GM23248 (cell line): ENCODE data around the gene MACROD2. TPM values are rescaled to one million over a fixed set of nuclear protein-coding genes. Genes with fewer than 3 reads are reported as not detected.

Experiments used
- DNase-seq: peaks from one replicate; pipeline ENCODE4 v3.0.0-alpha.2; 2015
- H2AFZ ChIP-seq: fragments of 200-600 bp; sonication (generic); 2 replicates; pipeline ENCODE4 v1.6.1; 2016; ENCODE audit warnings: antibody characterized with exemption
- H3F3A ChIP-seq: fragments of 200-600 bp; sonication (generic); 2 replicates; pipeline ENCODE4 v1.6.1; 2016; ENCODE audit warnings: mild to moderate bottlenecking, antibody characterized with exemption, mixed run types; ENCODE audit not compliant: insufficient read depth
- H3K27ac ChIP-seq: fragments of 200-600 bp; sonication (generic); 2 replicates; pipeline ENCODE4 v1.5.1; 2016; ENCODE audit warnings: mild to moderate bottlenecking
- H3K27me3 ChIP-seq: fragments of 200-600 bp; sonication (generic); replicated peaks from 2 replicates; pipeline ENCODE4 v1.6.1; 2016; ENCODE audit warnings: mild to moderate bottlenecking; ENCODE audit not compliant: insufficient read depth
- H3K36me3 ChIP-seq: fragments of 200-600 bp; sonication (generic); 2 replicates; pipeline ENCODE4 v1.6.1; 2016; ENCODE audit warnings: low read depth, mild to moderate bottlenecking
- H3K4me1 ChIP-seq: fragments of 200-600 bp; sonication (generic); 2 replicates; pipeline ENCODE4 v1.6.1; 2016; ENCODE audit warnings: mild to moderate bottlenecking; ENCODE audit not compliant: insufficient read depth
- H3K4me2 ChIP-seq: fragments of 200-600 bp; sonication (generic); one replicate; pipeline ENCODE4 v1.6.1; 2016; ENCODE audit warnings: mild to moderate bottlenecking; ENCODE audit not compliant: unreplicated experiment
- H3K4me3 ChIP-seq: fragments of 200-600 bp; sonication (generic); 2 replicates; pipeline ENCODE4 v1.5.1; 2016; ENCODE audit warnings: mild to moderate bottlenecking
- H3K79me2 ChIP-seq: fragments of 200-600 bp; sonication (generic); 2 replicates; pipeline ENCODE4 v1.6.1; 2016; ENCODE audit warnings: mild to moderate bottlenecking; ENCODE audit not compliant: insufficient read depth
- H3K9ac ChIP-seq: fragments of 200-600 bp; sonication (generic); 2 replicates; pipeline ENCODE4 v1.6.1; 2016; ENCODE audit warnings: mild to moderate bottlenecking
- H3K9me2 ChIP-seq: fragments of 200-600 bp; sonication (generic); 2 replicates; pipeline ENCODE4 v1.6.1; 2016; ENCODE audit warnings: mixed run types, mild to moderate bottlenecking, moderate library complexity; ENCODE audit not compliant: insufficient read depth
- H3K9me3 ChIP-seq: fragments of 200-600 bp; sonication (generic); one replicate; pipeline ENCODE4 v1.6.1; 2017; ENCODE audit warnings: low read depth
- H4K20me1 ChIP-seq: fragments of 200-600 bp; sonication (generic); 2 replicates; pipeline ENCODE4 v1.6.0; 2016; ENCODE audit not compliant: insufficient read depth
- EZH2 ChIP-seq: fragments of 200-600 bp; sonication (generic); IDR thresholded peaks from 2 replicates; pipeline ENCODE4 v1.6.1; 2018; ENCODE audit warnings: antibody characterized with exemption, mild to moderate bottlenecking; ENCODE audit not compliant: insufficient read depth, poor library complexity, severe bottlenecking
- EZH2phosphoT487 ChIP-seq: fragments of 200-600 bp; sonication (generic); IDR thresholded peaks from 2 replicates; pipeline ENCODE4 v1.6.1; 2018; ENCODE audit warnings: antibody characterized with exemption, moderate library complexity, mild to moderate bottlenecking, low read depth; ENCODE audit not compliant: insufficient read depth
- WGBS, 2 experiments: methylation state at CpG; one replicate each; pipeline ENCODE4 v1.1.6; 2015 to 2017; ENCODE audit warnings: low lambda C conversion rate in 2 of 2, low coverage in 1 of 2; ENCODE audit errors: missing lambda C conversion rate in 2 of 2; 5-methylcytosine and 5-hydroxymethylcytosine counted together
- in situ Hi-C: fragments of 300-500 bp; cut with MboI; formaldehyde crosslinking; loops from 2 replicates; pipeline ENCODE4 v1.15.0; 2020
- polyA plus RNA-seq: library from polyadenylated mRNA; unstranded; fragments of >200 nt; fragmentation: Nextera tagmentation; extraction: Ambion mirVana; gene quantifications from 2 replicates; pipeline ENCODE4 v1.2.1, GENCODE V29; 2016
- total RNA-seq: library from RNA; depleted of rRNA; stranded (reverse); fragments of >200 nt; shearing (Covaris generic); gene quantifications from 2 replicates; pipeline ENCODE4 v1.2.3, GENCODE V29; 2014

MACROD2 gene
- total and polyA plus RNA-seq, 2 experiments from 2014 or later: 1.1 to 3.1 TPM

DNA sequence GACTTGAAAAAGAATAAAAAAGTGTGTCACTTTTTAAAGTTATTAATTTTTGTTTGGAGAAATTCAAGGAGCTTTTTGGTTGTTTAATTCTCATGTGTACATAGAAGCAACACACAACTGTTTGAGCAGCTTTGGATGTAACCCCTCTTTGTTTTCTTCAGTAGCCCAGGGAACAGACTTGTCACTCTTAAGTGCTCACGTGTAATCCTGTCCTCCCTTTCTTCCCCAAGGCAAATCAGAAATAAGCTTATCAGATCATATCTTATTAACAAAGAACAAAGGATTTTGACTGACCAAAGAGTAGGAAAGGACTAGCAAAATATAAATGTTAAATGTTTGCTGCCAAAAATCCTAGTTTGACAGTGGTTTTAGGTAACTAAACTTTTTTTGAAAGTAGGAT is 349.4 kb downstream of the MACROD2 start:
- no peaks in the 10 kb centered on the region for H3F3A ChIP-seq
- no peaks in the 10 kb centered on the region for H3K36me3 ChIP-seq
- 87 to 95% methylated on average over 1 of the region's 1 CpG for WGBS, 2 experiments
- H3K4me3 ChIP-seq: no peak overlapping the region
- no peaks in the 10 kb centered on the region for H3K27me3 ChIP-seq
- no peak overlapping the region for H3K9ac ChIP-seq
- no peak for DNase-seq
- no peak overlapping the region for H3K4me2 ChIP-seq
- TF ChIP-seq EZH2phosphoT487 (no peak), EZH2 (no peak)
- no peaks in the 10 kb centered on the region for H3K4me1 ChIP-seq
- no peaks in the 10 kb centered on the region for H3K9me2 ChIP-seq
- H4K20me1 ChIP-seq: no peaks in the 10 kb centered on the region
- H2AFZ ChIP-seq: no peak overlapping the region
- H3K9me3 ChIP-seq: no peaks in the 10 kb centered on the region
- no peaks in the 10 kb centered on the region for H3K79me2 ChIP-seq
- H3K27ac ChIP-seq: no peak overlapping the region
- in situ Hi-C loops: loop anchor here (25.0 kb wide), 2 partner anchors 893 to 1593 kb away; no protein-coding TSS in a partner anchor

DNA sequence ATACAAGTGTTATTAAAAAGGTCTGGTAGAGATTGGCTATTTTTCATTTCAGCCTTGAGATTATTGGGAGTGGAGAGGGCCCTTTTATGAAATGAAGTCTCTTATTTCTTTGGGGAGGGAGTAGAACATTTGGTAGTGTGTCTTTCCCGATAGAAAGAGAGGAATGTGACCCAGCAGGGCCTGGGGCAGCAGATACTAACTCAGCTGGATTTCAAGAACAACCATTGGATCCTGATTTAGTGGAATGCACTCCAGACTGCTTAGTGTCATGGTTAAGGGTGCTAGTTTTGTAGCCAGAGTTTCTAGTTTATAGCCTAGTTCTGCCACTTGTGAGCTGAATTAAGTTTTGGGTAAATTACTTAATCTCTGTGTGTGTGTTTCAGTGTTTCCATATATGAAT is 360.5 kb downstream of the MACROD2 start:
- H4K20me1 ChIP-seq: no peaks in the 10 kb centered on the region
- TF ChIP-seq EZH2: no peak
- no peak for TF ChIP-seq EZH2phosphoT487
- H3K9me3 ChIP-seq: no peaks in the 10 kb centered on the region
- H3K79me2 ChIP-seq: no peaks in the 10 kb centered on the region
- in situ Hi-C loops: no loop called here
- no peaks in the 10 kb centered on the region for H3F3A ChIP-seq
- H3K27ac ChIP-seq: no peak overlapping the region
- no peak overlapping the region for H2AFZ ChIP-seq
- H3K4me3 ChIP-seq: no peak overlapping the region
- no peaks in the 10 kb centered on the region for H3K36me3 ChIP-seq
- no peak overlapping the region for H3K9ac ChIP-seq
- peaks cover 6% of the 10 kb centered on the region for H3K4me1 ChIP-seq
- H3K4me2 ChIP-seq: no peak overlapping the region
- DNase-seq: no peak
- 6 to 8% methylated on average over 1 of the region's 1 CpG for WGBS, 2 experiments
- no peaks in the 10 kb centered on the region for H3K27me3 ChIP-seq
- no peaks in the 10 kb centered on the region; the same call in 1 of the 2 replicates for H3K9me2 ChIP-seq

DNA sequence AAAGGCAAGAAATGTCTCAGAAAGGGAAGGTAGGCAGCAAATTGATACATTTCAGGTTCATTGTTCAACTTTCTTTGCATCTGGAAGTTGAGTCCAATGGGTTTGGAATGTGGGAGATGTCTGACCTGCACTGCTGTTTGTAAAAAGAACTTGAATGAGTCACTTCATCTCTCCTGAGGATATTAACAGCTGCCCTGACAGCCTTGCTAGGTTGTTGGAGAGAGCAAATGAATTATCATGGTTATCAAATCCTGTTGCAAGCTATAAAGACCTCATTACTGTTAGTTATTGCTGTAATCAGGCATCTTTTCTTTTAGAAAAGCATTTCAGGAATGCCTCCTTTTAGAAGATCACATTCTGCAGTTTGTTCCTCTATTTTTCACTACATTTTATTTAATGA is 365.1 kb downstream of the MACROD2 start:
- Histone ChIP-seq H3F3A (no peaks in the 10 kb centered on the region), H3K27ac (no peak overlapping the region), H3K4me3 (no peak overlapping the region), H2AFZ (no peak overlapping the region), H4K20me1 (no peaks in the 10 kb centered on the region), H3K9me3 (no peaks in the 10 kb centered on the region), H3K79me2 (no peaks in the 10 kb centered on the region), H3K27me3 (no peaks in the 10 kb centered on the region), H3K4me1 (peaks cover 6% of the 10 kb centered on the region), H3K9ac (no peak overlapping the region), H3K9me2 (no peaks in the 10 kb centered on the region; the same call in 1 of the 2 replicates), H3K4me2 (no peak overlapping the region), H3K36me3 (no peaks in the 10 kb centered on the region)
- DNase-seq: peak; percentile 16
- TF ChIP-seq EZH2phosphoT487 (no peak), EZH2 (no peak)
- in situ Hi-C loops: no loop called here

DNA sequence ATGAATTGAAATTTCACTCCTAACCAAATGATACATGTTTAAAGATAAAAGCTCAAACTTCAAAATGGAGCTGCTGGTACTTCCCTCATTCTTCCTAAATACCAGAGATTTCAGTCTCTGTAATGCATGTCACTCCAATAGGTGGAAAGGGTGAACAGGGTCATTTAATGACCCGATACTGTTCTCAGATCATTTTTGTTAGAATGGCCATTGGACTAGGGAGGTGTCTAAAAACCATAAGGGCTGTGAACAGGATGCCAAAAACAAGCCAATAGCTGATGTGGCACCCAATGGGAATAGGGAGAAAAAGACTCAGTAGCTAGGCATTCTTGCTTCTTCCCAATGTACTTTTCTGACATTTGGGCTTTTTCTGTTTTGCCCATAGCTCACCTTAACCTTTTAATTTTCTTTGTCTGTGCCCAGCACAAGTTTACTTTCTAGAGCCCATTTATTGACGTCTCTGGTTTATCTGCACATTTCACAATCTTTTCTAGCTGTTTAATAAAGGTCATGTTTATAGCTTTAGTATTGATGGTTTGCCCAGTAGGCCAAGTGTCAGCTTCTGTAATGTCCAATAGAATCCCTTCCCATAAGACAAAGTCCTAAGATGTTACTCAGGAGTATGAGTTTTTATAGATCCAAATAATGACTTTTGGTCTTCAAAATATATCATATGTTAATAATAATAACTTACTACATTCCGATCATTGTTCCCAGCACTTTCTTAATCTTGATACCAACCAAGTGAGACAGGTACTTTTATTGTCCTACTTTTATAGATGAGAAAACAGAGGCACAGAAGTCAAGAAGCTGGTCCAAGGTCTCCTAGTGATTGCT is 366.4 kb downstream of the MACROD2 start:
- H3K9ac ChIP-seq: no peak overlapping the region
- in situ Hi-C loops: no loop called here
- no peak overlapping the region for H2AFZ ChIP-seq
- no peak overlapping the region for H3K27ac ChIP-seq
- peaks cover 4% of the 10 kb centered on the region for H3K9me3 ChIP-seq
- no peak for DNase-seq
- H3K79me2 ChIP-seq: no peaks in the 10 kb centered on the region
- H3K9me2 ChIP-seq: no peaks in the 10 kb centered on the region; the same call in 1 of the 2 replicates
- no peaks in the 10 kb centered on the region for H4K20me1 ChIP-seq
- no peaks in the 10 kb centered on the region for H3F3A ChIP-seq
- WGBS, 2 experiments: 76 to 78% methylated on average over 3 of the region's 3 CpGs
- H3K4me1 ChIP-seq: peaks cover 6% of the 10 kb centered on the region
- H3K4me2 ChIP-seq: no peak overlapping the region
- H3K4me3 ChIP-seq: no peak overlapping the region
- no peak for TF ChIP-seq EZH2phosphoT487
- TF ChIP-seq EZH2: no peak
- H3K36me3 ChIP-seq: no peaks in the 10 kb centered on the region
- H3K27me3 ChIP-seq: no peaks in the 10 kb centered on the region

DNA sequence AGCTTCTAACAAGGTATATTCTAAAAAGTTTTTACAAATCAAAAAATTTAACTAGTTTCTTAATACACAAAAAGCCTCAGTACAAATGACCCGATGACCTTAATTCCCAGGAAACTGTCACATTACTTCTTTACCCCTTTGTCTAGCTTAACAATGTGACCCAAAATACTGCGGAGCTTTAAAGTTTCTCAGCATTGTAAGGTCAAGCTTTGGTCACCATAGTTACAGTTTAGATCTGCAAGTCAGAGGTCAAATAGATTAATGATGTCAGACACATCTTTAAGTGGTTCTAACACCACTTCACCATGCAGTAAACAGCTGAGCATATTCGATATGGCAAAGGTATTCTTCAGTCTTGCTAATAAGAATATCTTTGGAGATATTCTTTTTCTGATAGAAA is 378.9 kb downstream of the MACROD2 start:
- Histone ChIP-seq H3K27ac (no peak overlapping the region), H3K36me3 (no peaks in the 10 kb centered on the region), H3K9me2 (no peaks in the 10 kb centered on the region), H3K4me1 (no peaks in the 10 kb centered on the region), H3K9ac (no peak overlapping the region), H3K4me2 (no peak overlapping the region), H3K27me3 (no peaks in the 10 kb centered on the region), H3K4me3 (no peak overlapping the region), H3K9me3 (no peaks in the 10 kb centered on the region), H3K79me2 (no peaks in the 10 kb centered on the region), H2AFZ (no peak overlapping the region), H3F3A (no peaks in the 10 kb centered on the region), H4K20me1 (no peaks in the 10 kb centered on the region)
- in situ Hi-C loops: no loop called here
- 61 to 66% methylated on average over 3 of the region's 3 CpGs for WGBS, 2 experiments
- no peak for DNase-seq
- no peak for TF ChIP-seq EZH2phosphoT487
- TF ChIP-seq EZH2: no peak
